HG03342 (cell line): Measurements from ENCODE around the gene ZNF862.

Source experiments
- ATAC-seq: cut with Tn5 transposase; IDR thresholded peaks from one replicate; pipeline ENCODE4 v1.9.1; 2021; ENCODE audit warnings: mild to moderate bottlenecking, moderate library complexity; ENCODE audit not compliant: unreplicated experiment

Gene ZNF862

DNA sequence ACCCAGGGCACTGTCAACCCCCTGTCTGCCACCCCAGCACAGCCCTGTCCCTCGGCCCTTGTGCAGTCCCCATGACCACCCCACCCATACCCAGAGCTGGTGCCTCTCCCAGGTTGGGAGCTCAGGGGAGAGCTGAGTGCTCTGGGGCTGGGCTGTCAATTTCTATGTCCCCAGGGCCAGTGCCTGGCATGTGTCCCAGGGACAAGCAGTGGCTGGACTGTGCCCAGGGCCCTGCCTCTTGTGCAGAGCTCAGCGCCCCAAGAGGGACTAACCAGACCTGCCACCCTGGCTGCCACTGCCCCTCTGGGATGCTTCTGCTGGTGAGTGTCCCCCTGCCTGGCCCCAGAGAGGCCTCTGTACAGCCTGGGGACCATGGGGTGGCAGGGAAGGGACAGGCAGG lies 29.0 kb upstream of the ZNF862 start:
- no peak for ATAC-seq

DNA sequence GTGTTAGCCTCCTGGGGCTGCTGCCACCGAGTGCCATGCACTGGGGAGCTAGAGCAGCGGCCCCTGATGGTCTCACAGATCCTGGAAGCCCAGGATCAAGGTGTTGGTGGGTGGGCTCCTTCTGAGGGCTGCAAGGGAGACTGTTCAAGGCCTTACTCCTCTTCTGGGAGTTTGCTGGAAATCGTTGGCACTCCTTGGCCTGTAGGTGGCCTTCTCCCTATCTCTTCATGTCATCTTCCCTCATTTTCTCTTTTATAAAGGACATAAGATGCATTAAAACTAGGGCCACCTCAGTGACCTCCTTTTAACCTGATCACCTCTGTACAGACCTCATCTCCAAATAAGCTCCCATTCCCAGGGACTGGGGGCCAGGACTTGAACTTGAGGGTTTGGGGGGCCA lies 27.0 kb upstream of the ZNF862 start:
- ATAC-seq: no peak

DNA sequence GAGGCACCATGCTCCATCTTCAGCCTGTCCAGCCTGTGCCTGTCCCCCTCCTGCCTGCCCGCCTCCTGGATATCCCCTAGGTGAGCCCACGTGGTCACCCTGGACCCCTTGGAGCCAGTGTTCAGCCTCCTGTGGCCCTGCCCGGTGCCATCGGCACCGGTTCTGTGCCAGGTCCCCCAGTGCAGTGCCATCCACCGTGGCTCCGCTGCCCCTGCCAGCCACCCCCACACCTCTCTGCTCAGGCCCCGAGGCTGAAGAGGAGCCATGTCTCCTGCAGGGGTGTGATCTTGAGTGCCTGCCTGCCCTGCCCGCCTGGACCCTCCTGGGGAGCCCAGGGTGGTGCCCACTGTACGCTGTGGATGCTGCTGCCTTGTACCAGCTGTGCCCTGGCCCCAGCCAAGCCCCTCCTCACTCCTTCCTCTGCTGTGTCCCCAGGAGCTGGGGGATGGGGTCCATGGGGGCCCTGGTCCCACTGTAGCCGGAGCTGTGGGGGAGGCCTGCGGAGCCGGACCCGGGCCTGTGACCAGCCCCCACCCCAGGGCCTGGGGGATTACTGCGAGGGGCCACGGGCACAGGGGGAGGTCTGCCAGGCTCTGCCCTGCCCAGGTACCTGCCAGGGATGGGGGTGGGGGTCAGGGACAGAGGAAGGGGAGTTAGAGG lies 26.2 kb upstream of the ZNF862 start:
- ATAC-seq: no peak

- ATAC-seq: no peak
These were observed 24.7 kb upstream of the ZNF862 start for GRCh38 chr7:149813254-149814035.

DNA sequence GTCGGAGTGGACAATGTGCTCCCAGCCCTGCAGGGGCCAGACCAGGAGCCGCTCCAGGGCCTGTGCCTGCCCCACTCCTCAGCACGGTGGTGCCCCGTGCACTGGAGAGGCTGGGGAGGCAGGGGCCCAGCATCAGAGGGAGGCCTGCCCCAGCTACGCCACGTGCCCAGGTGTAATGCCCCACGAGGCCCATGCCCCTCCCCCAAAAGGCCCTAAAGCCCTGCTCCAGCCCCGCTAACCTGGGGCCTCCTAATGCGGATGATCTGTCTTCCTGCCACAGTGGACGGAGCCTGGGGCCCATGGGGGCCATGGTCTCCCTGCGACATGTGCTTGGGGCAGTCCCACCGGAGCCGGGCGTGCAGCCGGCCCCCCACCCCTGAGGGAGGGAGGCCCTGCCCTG lies 23.7 kb upstream of the ZNF862 start:
- no peak for ATAC-seq

DNA sequence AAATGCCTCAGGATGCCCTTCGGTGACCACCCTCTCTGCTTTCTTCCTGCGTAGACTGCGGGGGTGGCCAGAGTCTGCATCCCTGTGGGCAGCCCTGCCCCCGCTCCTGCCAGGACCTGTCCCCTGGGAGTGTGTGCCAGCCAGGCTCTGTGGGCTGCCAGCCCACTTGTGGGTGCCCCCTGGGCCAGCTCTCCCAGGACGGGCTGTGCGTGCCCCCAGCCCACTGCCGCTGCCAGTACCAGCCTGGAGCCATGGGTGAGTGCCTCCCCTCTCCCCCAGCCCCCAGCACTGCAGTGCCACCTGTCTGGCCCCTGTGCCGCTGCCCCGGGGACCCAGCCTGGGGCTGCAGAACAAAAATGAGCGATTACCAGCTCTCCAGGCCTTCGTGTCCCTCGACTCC lies 23.1 kb upstream of the ZNF862 start:
- ATAC-seq: no peak

DNA sequence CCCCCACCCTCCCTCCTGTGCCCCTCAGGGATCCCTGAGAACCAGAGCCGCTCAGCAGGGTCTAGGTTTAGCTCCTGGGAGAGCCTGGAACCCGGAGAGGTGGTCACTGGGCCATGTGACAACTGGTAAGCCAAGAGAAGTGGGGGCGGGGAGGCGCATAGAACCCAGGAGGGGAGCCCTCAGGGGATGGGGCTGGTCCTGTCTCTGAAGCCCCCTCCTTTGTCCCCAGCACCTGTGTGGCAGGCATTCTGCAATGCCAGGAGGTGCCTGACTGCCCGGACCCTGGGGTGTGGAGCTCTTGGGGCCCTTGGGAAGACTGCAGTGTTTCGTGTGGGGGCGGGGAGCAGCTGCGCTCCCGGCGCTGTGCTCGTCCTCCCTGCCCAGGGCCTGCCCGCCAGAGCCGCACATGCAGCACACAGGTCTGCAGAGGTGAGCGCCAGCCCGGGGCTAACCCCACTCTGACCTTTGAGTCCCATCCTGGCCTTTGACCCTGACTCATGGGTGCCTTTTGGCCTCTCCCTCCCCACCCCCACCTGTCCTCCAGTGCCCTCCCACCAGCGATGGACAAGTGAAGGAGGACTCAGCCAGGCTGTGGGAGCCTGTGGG lies 22.4 kb upstream of the ZNF862 start:
- no peak for ATAC-seq

DNA sequence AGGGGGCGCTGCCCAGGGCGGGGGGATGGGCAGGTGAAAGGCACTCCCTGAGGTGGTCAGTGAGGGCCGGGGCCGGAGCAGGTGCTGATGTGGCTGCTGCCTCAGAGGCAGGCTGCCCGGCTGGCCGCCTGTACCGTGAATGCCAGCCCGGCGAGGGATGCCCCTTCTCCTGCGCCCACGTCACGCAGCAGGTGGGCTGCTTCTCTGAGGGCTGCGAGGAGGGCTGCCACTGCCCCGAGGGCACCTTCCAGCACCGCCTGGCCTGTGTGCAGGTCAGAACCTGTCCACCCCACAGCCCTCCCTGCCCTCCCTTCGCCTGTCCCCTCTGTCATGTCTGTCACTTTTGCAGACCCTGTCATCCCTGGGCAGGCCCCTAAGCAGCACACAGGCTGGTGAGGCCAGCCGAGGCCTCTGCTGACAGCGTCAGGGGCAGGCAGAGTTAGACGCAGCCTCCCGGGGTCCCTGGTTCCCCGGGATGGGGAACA lies 21.9 kb upstream of the ZNF862 start:
- no peak for ATAC-seq

DNA sequence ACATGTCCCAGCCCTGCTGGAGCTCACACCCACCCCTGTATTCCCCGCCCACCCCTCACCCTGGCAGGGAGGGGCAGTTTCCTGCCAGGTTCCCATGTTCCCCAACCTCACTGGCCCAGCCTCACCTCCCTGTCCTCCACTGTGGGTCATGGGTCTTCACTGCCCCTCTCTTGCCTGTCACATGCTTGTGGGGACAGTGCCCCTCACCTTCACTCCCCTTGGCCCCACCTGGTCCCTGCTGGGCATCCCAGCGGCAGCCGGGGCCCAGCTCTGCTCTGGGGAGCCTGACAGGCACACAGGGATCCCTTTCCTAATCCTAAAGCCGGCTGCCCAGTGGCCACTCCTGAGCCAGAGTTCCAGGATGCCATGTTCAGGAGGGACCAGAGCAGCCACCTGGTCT lies 21.4 kb upstream of the ZNF862 start:
- ATAC-seq: no peak

DNA sequence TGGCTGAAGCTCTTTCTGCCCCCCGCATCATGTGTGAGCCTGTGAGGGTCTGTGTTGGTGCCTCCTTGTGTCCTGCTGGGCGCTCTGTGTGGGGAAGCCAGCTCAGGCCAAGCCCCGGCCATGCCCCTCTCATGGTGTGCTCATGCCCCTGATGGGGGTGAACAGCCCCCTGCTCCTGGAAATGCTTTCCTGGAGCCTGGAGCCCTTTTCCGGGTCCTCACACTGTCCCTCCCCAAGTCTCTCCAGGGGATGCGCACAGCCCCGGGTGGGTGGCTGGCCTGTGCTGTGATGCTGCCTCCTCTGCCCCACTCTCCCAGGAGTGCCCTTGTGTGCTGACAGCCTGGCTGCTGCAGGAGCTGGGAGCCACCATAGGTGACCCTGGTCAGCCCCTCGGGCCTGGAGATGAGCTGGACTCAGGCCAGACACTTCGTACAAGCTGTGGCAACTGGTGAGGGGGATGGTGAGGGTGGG lies 20.8 kb upstream of the ZNF862 start:
- ATAC-seq: no peak

- no peak for ATAC-seq
These were observed 20.2 kb upstream of the ZNF862 start for GRCh38 chr7:149817836-149818535.

- no peak for ATAC-seq
These were observed 19.7 kb upstream of the ZNF862 start for GRCh38 chr7:149818536-149818840.

DNA sequence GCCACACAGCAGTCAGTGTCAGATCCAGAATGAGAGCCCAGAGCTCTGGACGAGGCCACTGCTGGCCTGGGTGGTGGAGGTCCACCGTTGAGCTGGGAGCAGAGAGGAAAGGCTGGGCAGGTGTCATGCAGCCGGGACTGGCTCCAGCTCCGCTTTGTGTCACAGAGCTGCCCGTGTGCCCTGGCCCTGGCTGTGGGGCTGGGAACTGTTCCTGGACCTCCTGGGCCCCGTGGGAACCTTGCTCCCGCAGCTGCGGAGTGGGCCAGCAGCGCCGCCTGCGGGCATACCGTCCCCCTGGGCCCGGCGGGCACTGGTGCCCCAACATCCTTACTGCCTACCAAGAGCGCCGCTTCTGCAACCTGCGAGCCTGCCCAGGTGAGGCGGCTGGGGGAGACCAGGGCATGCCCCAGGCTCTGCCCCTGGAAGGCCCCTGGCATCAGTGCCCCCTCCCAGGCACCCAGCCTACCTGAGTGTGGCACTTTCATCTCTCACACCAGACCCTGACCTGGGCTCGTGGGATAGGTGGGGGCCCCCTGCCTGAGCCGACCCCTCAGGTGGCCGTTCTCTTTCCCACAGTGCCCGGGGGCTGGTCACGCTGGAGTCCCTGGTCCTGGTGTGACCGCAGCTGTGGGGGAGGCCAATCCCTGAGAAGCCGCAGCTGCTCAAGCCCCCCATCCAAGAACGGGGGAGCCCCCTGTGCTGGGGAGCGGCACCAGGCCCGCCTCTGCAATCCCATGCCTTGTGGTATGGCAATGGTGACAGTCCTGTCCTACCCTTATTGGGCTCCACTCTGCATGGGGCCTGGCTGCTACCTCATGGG lies 18.8 kb upstream of the ZNF862 start:
- ATAC-seq: no peak

GRCh38 chr7:149819961-149820340 lies 18.2 kb upstream of the ZNF862 start:
- no peak for ATAC-seq

GRCh38 chr7:149820622-149821190 lies 17.5 kb upstream of the ZNF862 start:
- ATAC-seq: no peak

- no peak for ATAC-seq
These were observed 16.7 kb upstream of the ZNF862 start for GRCh38 chr7:149821191-149822148.

- no peak for ATAC-seq
These were observed 15.7 kb upstream of the ZNF862 start for GRCh38 chr7:149822353-149822943.

DNA sequence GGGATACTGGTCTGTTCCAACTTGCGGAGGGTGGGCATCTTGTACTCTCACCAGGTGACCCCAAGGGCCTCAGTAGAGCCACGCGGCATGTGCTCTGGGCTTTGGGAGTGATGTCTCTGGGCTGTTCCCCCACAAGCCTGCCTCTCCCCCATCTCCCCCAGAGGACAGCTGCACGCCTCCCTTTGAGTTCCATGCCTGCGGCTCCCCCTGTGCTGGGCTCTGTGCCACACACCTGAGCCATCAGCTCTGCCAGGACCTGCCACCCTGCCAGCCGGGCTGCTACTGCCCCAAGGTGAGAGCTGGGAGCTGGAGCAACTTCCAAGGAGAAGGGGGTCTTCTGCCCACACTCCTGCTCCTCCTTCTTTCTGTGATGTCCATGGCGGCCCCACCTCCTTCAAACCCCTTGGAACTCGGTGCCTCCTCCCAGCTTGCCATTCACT lies 15.0 kb upstream of the ZNF862 start:
- ATAC-seq: no peak
